H9 (cell line): ENCODE measurements around the gene CWC27. TPM values are rescaled to one million over a fixed set of nuclear protein-coding genes. Genes with fewer than 3 reads are reported as not detected.

ENCODE experiments used
- DNase-seq: peaks from one replicate; pipeline ENCODE4 v3.0.0-alpha.2; 2017
- H2AFZ ChIP-seq: one replicate; pipeline ENCODE4 v1.6.1; 2013; ENCODE audit warnings: mild to moderate bottlenecking, low read length, control low read depth, moderate library complexity
- H2AK5ac ChIP-seq: 2 replicates; pipeline ENCODE4 v1.6.1; 2013; ENCODE audit warnings: low read length, control low read depth, mixed read lengths; ENCODE audit not compliant: insufficient read length
- H2BK120ac ChIP-seq: one replicate; pipeline ENCODE4 v1.6.1; 2013; ENCODE audit warnings: low read depth, mild to moderate bottlenecking, low read length, control low read depth, inconsistent platforms; ENCODE audit not compliant: poor library complexity, severe bottlenecking
- H2BK12ac ChIP-seq: 2 replicates; pipeline ENCODE4 v1.6.1; 2013; ENCODE audit warnings: low read length, control low read depth, mixed read lengths, low read depth; ENCODE audit not compliant: insufficient read length
- H2BK15ac ChIP-seq: 2 replicates; pipeline ENCODE4 v1.6.1; 2013; ENCODE audit warnings: low read depth, low read length, control low read depth
- H2BK20ac ChIP-seq: one replicate; pipeline ENCODE4 v1.6.1; 2013; ENCODE audit warnings: low read depth, mild to moderate bottlenecking, low read length, control low read depth, inconsistent platforms; ENCODE audit not compliant: poor library complexity, severe bottlenecking
- H2BK5ac ChIP-seq: 2 replicates; pipeline ENCODE4 v1.6.1; 2013; ENCODE audit warnings: low read length, control low read depth, mixed read lengths; ENCODE audit not compliant: insufficient read length
- H3K14ac ChIP-seq: 2 replicates; pipeline ENCODE4 v1.6.1; 2013; ENCODE audit warnings: low read length, control low read depth; ENCODE audit not compliant: insufficient read depth
- H3K18ac ChIP-seq: 2 replicates; pipeline ENCODE4 v1.6.1; 2013; ENCODE audit warnings: low read depth, mild to moderate bottlenecking, mixed read lengths, low read length, control low read depth; ENCODE audit not compliant: insufficient read length
- H3K23ac ChIP-seq: 2 replicates; pipeline ENCODE4 v1.6.1; 2013; ENCODE audit warnings: low read length, control low read depth, mixed read lengths, low read depth; ENCODE audit not compliant: insufficient read length
- H3K23me2 ChIP-seq: 2 replicates; pipeline ENCODE4 v1.6.1; 2013; ENCODE audit warnings: low read depth, mild to moderate bottlenecking, mixed read lengths, low read length, control low read depth; ENCODE audit not compliant: insufficient read length, poor library complexity, severe bottlenecking
- H3K27ac ChIP-seq: 2 replicates; pipeline ENCODE4 v1.5.1; 2013; ENCODE audit warnings: low read length, control low read depth, mixed read lengths, low read depth; ENCODE audit not compliant: insufficient read length
- H3K27me3 ChIP-seq: 2 replicates; pipeline ENCODE4 v1.6.1; 2013; ENCODE audit warnings: low read length, control low read depth, inconsistent platforms; ENCODE audit not compliant: insufficient read depth
- H3K4ac ChIP-seq: 2 replicates; pipeline ENCODE4 v1.6.1; 2013; ENCODE audit warnings: low read depth, mild to moderate bottlenecking, control low read depth, inconsistent platforms, low read length, moderate library complexity
- H3K4me1 ChIP-seq: 2 replicates; pipeline ENCODE4 v1.6.1; 2013; ENCODE audit warnings: low read length, control low read depth, inconsistent platforms; ENCODE audit not compliant: insufficient read depth
- H3K4me2 ChIP-seq: 2 replicates; pipeline ENCODE4 v1.6.1; 2013; ENCODE audit warnings: low read length, control low read depth, mixed read lengths; ENCODE audit not compliant: insufficient read length, insufficient read depth
- H3K56ac ChIP-seq: 2 replicates; pipeline ENCODE4 v1.6.1; 2013; ENCODE audit warnings: low read depth, mild to moderate bottlenecking, mixed read lengths, low read length, control low read depth; ENCODE audit not compliant: insufficient read length
- H3K79me1 ChIP-seq: 2 replicates; pipeline ENCODE4 v1.6.1; 2013; ENCODE audit warnings: low read depth, mild to moderate bottlenecking, moderate library complexity, low read length, control low read depth, inconsistent platforms; ENCODE audit not compliant: insufficient read depth, poor library complexity, severe bottlenecking
- H3K79me2 ChIP-seq: 2 replicates; pipeline ENCODE4 v1.6.1; 2013; ENCODE audit warnings: low read length, control low read depth, inconsistent platforms; ENCODE audit not compliant: insufficient read depth
- H3K9ac ChIP-seq: 2 replicates; pipeline ENCODE4 v1.6.1; 2013; ENCODE audit warnings: low read length, control low read depth, mixed read lengths; ENCODE audit not compliant: insufficient read length; ENCODE audit errors: extremely low read depth
- H3K9me3 ChIP-seq: one replicate; pipeline ENCODE4 v1.6.1; 2013; ENCODE audit warnings: low read depth, low read length, inconsistent platforms; ENCODE audit not compliant: control insufficient read depth
- H3T11ph ChIP-seq: one replicate; pipeline ENCODE4 v1.6.1; 2013; ENCODE audit warnings: mild to moderate bottlenecking, low read length, control low read depth, inconsistent platforms
- H4K20me1 ChIP-seq: one replicate; pipeline ENCODE4 v1.6.1; 2013; ENCODE audit not compliant: control insufficient read depth, insufficient read length, insufficient read depth
- H4K5ac ChIP-seq: 2 replicates; pipeline ENCODE4 v1.6.1; 2013; ENCODE audit warnings: low read depth, mild to moderate bottlenecking, mixed read lengths, low read length, control low read depth; ENCODE audit not compliant: insufficient read length
- H4K8ac ChIP-seq: replicated peaks from 2 replicates; pipeline ENCODE4 v1.6.1; 2013; ENCODE audit warnings: low read length, control low read depth, mixed read lengths, low read depth; ENCODE audit not compliant: insufficient read length
- H4K91ac ChIP-seq: 2 replicates; pipeline ENCODE4 v1.6.1; 2013; ENCODE audit warnings: low read depth, mild to moderate bottlenecking, moderate library complexity, mixed read lengths, low read length, control low read depth; ENCODE audit not compliant: insufficient read length
- H3K27ac Mint-ChIP-seq, 3 experiments: 2 replicates in 2 of 3; 3 replicates in 1 of 3; pipeline ENCODE4 v1.8.0; 2020 to 2021; ENCODE audit warnings: mixed read lengths in 3 of 3, mild to moderate bottlenecking in 1 of 3, moderate library complexity in 1 of 3
- H3K27me3 Mint-ChIP-seq: 2 replicates; pipeline ENCODE4 v1.8.0; 2021; ENCODE audit warnings: low read depth, mild to moderate bottlenecking, moderate library complexity, mixed read lengths
- H3K36me3 Mint-ChIP-seq, 3 experiments: 2 replicates in 2 of 3; 3 replicates in 1 of 3; pipeline ENCODE4 v1.8.0; 2020 to 2021; ENCODE audit warnings: low read depth in 3 of 3, mixed read lengths in 3 of 3; ENCODE audit not compliant: insufficient read depth in 1 of 3
- H3K4me1 Mint-ChIP-seq, 2 experiments: 2 replicates each; pipeline ENCODE4 v1.8.0; 2020; ENCODE audit warnings: mixed read lengths in 2 of 2
- H3K4me3 Mint-ChIP-seq, 2 experiments: 2 replicates in 1 of 2; 3 replicates in 1 of 2; pipeline ENCODE4 v1.8.0; 2020 to 2021; ENCODE audit warnings: mild to moderate bottlenecking in 2 of 2, mixed read lengths in 2 of 2, moderate library complexity in 1 of 2
- H3K9me3 Mint-ChIP-seq, 2 experiments: 2 replicates in 1 of 2; 3 replicates in 1 of 2; pipeline ENCODE4 v1.8.0; 2020; ENCODE audit warnings: mild to moderate bottlenecking in 2 of 2, mixed read lengths in 2 of 2, moderate library complexity in 1 of 2
- WGBS: extraction: QIAGEN DNeasy Blood & Tissue Kit; methylation state at CpG from one replicate; pipeline ENCODE4 v1.1.7; 2013; ENCODE audit warnings: missing lambda C conversion rate, low lambda C conversion rate, mixed read lengths; ENCODE audit not compliant: insufficient read length; ENCODE audit errors: extremely low coverage; 5-methylcytosine and 5-hydroxymethylcytosine counted together
- total RNA-seq: library from RNA; stranded (reverse); gene quantifications from 2 replicates; pipeline ENCODE4 v1.2.1, GENCODE V29; 2021
- TF ChIP-seq, protein P1 (sequence below): fragments of 200-600 bp; sonication (generic); conservative IDR thresholded peaks from 3 replicates; pipeline ENCODE4 v1.8.0; 2021; ENCODE audit warnings: antibody characterized with exemption, mild to moderate bottlenecking

CWC27 gene
- total RNA-seq, 1 experiment from 2014 or later = 41.9 TPM

DNA sequence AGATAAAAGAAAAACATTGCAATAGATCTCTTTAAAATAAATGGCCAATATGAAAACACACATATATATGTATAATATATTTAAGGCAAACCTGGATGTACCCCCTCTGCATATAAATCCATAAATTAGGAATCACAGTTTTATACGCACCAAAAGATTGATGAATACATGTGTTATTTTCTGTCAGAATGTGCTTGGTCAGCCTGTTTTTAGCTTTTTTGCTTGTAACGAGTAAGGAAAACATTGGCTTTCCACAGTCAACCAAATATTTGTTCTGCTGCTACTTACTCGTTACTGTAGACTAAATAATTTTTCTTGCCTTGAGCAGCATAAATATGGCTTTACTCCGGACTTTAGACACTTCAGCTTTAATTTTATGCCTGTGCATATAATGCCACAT, 173.7 kb downstream of the CWC27 start:
- Histone ChIP-seq H3K27me3 (no peaks in the 10 kb centered on the region), H3K79me2 (no peaks in the 10 kb centered on the region), H4K91ac (no peak overlapping the region), H3K79me1 (no peaks in the 10 kb centered on the region), H3K23ac (no peak overlapping the region), H2BK20ac (no peak overlapping the region), H3K27ac (no peak overlapping the region), H3T11ph (no peak overlapping the region), H4K5ac (no peak overlapping the region), H4K20me1 (no peaks in the 10 kb centered on the region), H3K56ac (no peak overlapping the region), H2BK15ac (no peak overlapping the region), H3K18ac (no peak overlapping the region), H2AK5ac (no peak overlapping the region), H3K4me2 (no peak overlapping the region), H3K4ac (no peak overlapping the region), H3K9ac (no peak overlapping the region), H2BK5ac (no peak overlapping the region), H3K9me3 (no peaks in the 10 kb centered on the region), H2BK120ac (no peak overlapping the region), H3K4me1 (no peaks in the 10 kb centered on the region), H2AFZ (no peak overlapping the region), H2BK12ac (no peak overlapping the region), H3K14ac (no peak overlapping the region), H4K8ac (no peak overlapping the region), H3K23me2 (no peaks in the 10 kb centered on the region)
- H3K9me3 Mint-ChIP-seq = no peaks in the 10 kb centered on the region
- TF ChIP-seq, protein P1, sequence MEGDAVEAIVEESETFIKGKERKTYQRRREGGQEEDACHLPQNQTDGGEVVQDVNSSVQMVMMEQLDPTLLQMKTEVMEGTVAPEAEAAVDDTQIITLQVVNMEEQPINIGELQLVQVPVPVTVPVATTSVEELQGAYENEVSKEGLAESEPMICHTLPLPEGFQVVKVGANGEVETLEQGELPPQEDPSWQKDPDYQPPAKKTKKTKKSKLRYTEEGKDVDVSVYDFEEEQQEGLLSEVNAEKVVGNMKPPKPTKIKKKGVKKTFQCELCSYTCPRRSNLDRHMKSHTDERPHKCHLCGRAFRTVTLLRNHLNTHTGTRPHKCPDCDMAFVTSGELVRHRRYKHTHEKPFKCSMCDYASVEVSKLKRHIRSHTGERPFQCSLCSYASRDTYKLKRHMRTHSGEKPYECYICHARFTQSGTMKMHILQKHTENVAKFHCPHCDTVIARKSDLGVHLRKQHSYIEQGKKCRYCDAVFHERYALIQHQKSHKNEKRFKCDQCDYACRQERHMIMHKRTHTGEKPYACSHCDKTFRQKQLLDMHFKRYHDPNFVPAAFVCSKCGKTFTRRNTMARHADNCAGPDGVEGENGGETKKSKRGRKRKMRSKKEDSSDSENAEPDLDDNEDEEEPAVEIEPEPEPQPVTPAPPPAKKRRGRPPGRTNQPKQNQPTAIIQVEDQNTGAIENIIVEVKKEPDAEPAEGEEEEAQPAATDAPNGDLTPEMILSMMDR = no peak
- no peak overlapping the region for H3K4me3 Mint-ChIP-seq
- H3K27me3 Mint-ChIP-seq = peaks cover 4% of the 10 kb centered on the region; the same call in 1 of the 2 replicates
- WGBS = no CpG with 5 or more reads among the region's 4 CpGs
- H3K36me3 Mint-ChIP-seq = peaks cover 0 to 5% (median 0%) of the 10 kb centered on the region in 3 experiments; a peak in 3 of 7 replicates
- no peak for DNase-seq
- no peak overlapping the region for H3K27ac Mint-ChIP-seq
- peaks cover 19 to 21% of the 10 kb centered on the region in 2 experiments for H3K4me1 Mint-ChIP-seq
